HEK293 (cell line): ENCODE data around the gene PRPF38A.

Experiments used
- CTCF ChIA-PET: fragments of 350-600 bp; formaldehyde crosslinking; extraction: SDS; loops from one replicate; lab custom pipeline; 2021; ENCODE audit warnings: antibody characterized with exemption; lab: Yijun Ruan, JAX
- POLR2A ChIA-PET: fragments of 300-600 bp; formaldehyde crosslinking; extraction: SDS; loops from one replicate; lab custom pipeline; 2020; ENCODE audit warnings: antibody characterized with exemption, inconsistent platforms; lab: Yijun Ruan, JAX
- H3K27ac ChIP-seq: fragments of 200-500 bp; sonication (Bioruptor generic); 2 replicates; pipeline ENCODE4 v1.5.1; 2014; ENCODE audit warnings: low read depth, low read length, control low read depth, inconsistent platforms; ENCODE audit errors: extremely low read depth
- H3K36me3 ChIP-seq, 2 experiments: fragments of 200-500 bp in 1 of 2; sonication (Bioruptor generic) in 1 of 2; 1 replicate in 1 of 2; 2 replicates in 1 of 2; pipeline ENCODE4 v1.5.1; 2014 to 2017; ENCODE audit warnings: inconsistent platforms in 2 of 2, low read length in 2 of 2; ENCODE audit not compliant: control insufficient read depth in 2 of 2, insufficient read depth in 1 of 2
- H3K4me1 ChIP-seq: fragments of 200-500 bp; sonication (Bioruptor generic); 2 replicates; pipeline ENCODE4 v1.5.1; 2014; ENCODE audit warnings: mild to moderate bottlenecking, low read length, inconsistent platforms; ENCODE audit not compliant: control insufficient read depth, insufficient read depth
- H3K4me3 ChIP-seq: 2 replicates; pipeline ENCODE4 v1.5.1; 2011; ENCODE audit warnings: low read depth, mild to moderate bottlenecking, control low read depth, low read length, moderate library complexity
- H3K9me3 ChIP-seq: fragments of 200-500 bp; sonication (Bioruptor generic); 2 replicates; pipeline ENCODE4 v1.5.1; 2014; ENCODE audit warnings: low read depth, low read length, inconsistent platforms; ENCODE audit not compliant: control insufficient read depth, insufficient read depth
- BCL11B ChIP-seq: fragments of 450-650 bp; formaldehyde crosslinking; IDR thresholded peaks from 2 replicates; pipeline ENCODE4 v1.5.1; 2016; ENCODE audit warnings: low read depth, missing biosample characterization, missing genetic modification characterization
- EGR2 ChIP-seq: fragments of 450-650 bp; formaldehyde crosslinking; IDR thresholded peaks from 2 replicates; pipeline ENCODE4 v1.5.1; 2016; ENCODE audit warnings: low read depth, missing biosample characterization, missing genetic modification characterization
- GLIS1 ChIP-seq: fragments of 450-650 bp; formaldehyde crosslinking; IDR thresholded peaks from 2 replicates; pipeline ENCODE4 v1.5.1; 2016; ENCODE audit warnings: missing biosample characterization, missing genetic modification characterization
- TCF7L2 ChIP-seq: IDR thresholded peaks from 2 replicates; pipeline ENCODE4 v1.6.1; 2011; ENCODE audit warnings: low read depth, mild to moderate bottlenecking, inconsistent platforms, low read length, moderate library complexity, borderline replicate concordance
- ZFP69B ChIP-seq: fragments of 450-650 bp; formaldehyde crosslinking; IDR thresholded peaks from 2 replicates; pipeline ENCODE4 v1.5.1; 2016; ENCODE audit warnings: missing biosample characterization, missing genetic modification characterization
- ZNF169 ChIP-seq: fragments of 450-650 bp; formaldehyde crosslinking; IDR thresholded peaks from 2 replicates; pipeline ENCODE4 v1.5.1; 2016; ENCODE audit warnings: missing biosample characterization, missing genetic modification characterization
- ZNF266 ChIP-seq: fragments of 450-650 bp; formaldehyde crosslinking; IDR thresholded peaks from 2 replicates; pipeline ENCODE4 v1.5.1; 2016; ENCODE audit warnings: missing biosample characterization, missing genetic modification characterization, low read depth
- ZNF292 ChIP-seq: fragments of 450-650 bp; formaldehyde crosslinking; IDR thresholded peaks from 2 replicates; pipeline ENCODE4 v1.5.1; 2016; ENCODE audit warnings: low read depth, missing biosample characterization, missing genetic modification characterization, borderline replicate concordance
- ZNF416 ChIP-seq: fragments of 450-650 bp; formaldehyde crosslinking; IDR thresholded peaks from 2 replicates; pipeline ENCODE4 v1.5.1; 2016; ENCODE audit warnings: missing biosample characterization, missing genetic modification characterization
- ZNF426 ChIP-seq: fragments of 450-650 bp; formaldehyde crosslinking; IDR thresholded peaks from 2 replicates; pipeline ENCODE4 v1.5.1; 2017; ENCODE audit warnings: missing biosample characterization, missing genetic modification characterization, mild to moderate bottlenecking, inconsistent platforms, moderate library complexity
- ZNF473 ChIP-seq: fragments of 450-650 bp; formaldehyde crosslinking; IDR thresholded peaks from 2 replicates; pipeline ENCODE4 v1.5.1; 2017; ENCODE audit warnings: missing biosample characterization, missing genetic modification characterization
- ZNF48 ChIP-seq: fragments of 450-650 bp; formaldehyde crosslinking; IDR thresholded peaks from 2 replicates; pipeline ENCODE4 v1.5.1; 2016; ENCODE audit warnings: missing biosample characterization, missing genetic modification characterization
- ZNF654 ChIP-seq: fragments of 450-650 bp; formaldehyde crosslinking; IDR thresholded peaks from 2 replicates; pipeline ENCODE4 v1.5.1; 2016; ENCODE audit warnings: low read depth, missing biosample characterization, missing genetic modification characterization
- ZNF776 ChIP-seq: fragments of 450-650 bp; formaldehyde crosslinking; IDR thresholded peaks from 2 replicates; pipeline ENCODE4 v1.5.0; 2017; ENCODE audit warnings: missing biosample characterization, missing genetic modification characterization, borderline replicate concordance
- ZXDB ChIP-seq: fragments of 450-650 bp; formaldehyde crosslinking; IDR thresholded peaks from 2 replicates; pipeline ENCODE4 v1.5.1; 2016; ENCODE audit warnings: missing biosample characterization, missing genetic modification characterization
- TF ChIP-seq, protein P1 (sequence below): fragments of 450-650 bp; formaldehyde crosslinking; IDR thresholded peaks from 2 replicates; pipeline ENCODE4; 2016; ENCODE audit warnings: missing biosample characterization, missing genetic modification characterization
- TF ChIP-seq, protein P2 (sequence below): IDR thresholded peaks from 2 replicates; pipeline ENCODE4 v1.6.1; 2011; ENCODE audit warnings: mild to moderate bottlenecking, low read depth, low read length, borderline replicate concordance
- TF ChIP-seq, protein P3 (sequence below): fragments of 450-650 bp; formaldehyde crosslinking; IDR thresholded peaks from 2 replicates; pipeline ENCODE4 v1.5.1; 2016; ENCODE audit warnings: missing biosample characterization, missing genetic modification characterization
- TF ChIP-seq, protein P4 (sequence below): fragments of 450-650 bp; formaldehyde crosslinking; IDR thresholded peaks from 2 replicates; pipeline ENCODE4 v1.5.1; 2016; ENCODE audit warnings: missing biosample characterization, missing genetic modification characterization
- TF ChIP-seq, protein P5 (sequence below): fragments of 450-650 bp; formaldehyde crosslinking; IDR thresholded peaks from 2 replicates; pipeline ENCODE4 v1.5.1; 2016; ENCODE audit warnings: missing biosample characterization, missing genetic modification characterization
- TF ChIP-seq, protein P6 (sequence below): fragments of 450-650 bp; formaldehyde crosslinking; IDR thresholded peaks from 2 replicates; pipeline ENCODE4 v1.5.1; 2016; ENCODE audit warnings: missing biosample characterization, missing genetic modification characterization

PRPF38A gene

DNA sequence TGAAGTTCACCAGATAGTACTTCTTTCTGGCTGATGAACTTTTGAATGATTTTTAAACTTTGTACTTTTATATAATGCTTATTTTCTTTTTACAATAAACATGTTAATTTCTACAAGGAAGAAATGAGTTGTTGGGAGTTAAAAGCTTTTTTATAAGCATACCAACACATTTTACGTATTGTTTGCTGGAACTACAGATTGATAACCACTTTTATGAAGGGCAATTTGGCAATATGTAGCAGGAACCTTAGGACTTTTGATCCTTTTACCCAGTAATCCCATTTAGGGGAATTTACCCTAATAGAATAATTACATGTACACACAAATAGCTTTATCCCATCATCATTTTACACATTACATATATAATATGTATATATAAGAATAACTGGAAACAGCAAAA lies 16.3 kb downstream of the PRPF38A start:
- H3K36me3 ChIP-seq, result peaks cover 35 to 90% of the 10 kb centered on the region in 2 experiments
- ChIA-PET CTCF (no interaction called here), POLR2A (no interaction called here)

DNA sequence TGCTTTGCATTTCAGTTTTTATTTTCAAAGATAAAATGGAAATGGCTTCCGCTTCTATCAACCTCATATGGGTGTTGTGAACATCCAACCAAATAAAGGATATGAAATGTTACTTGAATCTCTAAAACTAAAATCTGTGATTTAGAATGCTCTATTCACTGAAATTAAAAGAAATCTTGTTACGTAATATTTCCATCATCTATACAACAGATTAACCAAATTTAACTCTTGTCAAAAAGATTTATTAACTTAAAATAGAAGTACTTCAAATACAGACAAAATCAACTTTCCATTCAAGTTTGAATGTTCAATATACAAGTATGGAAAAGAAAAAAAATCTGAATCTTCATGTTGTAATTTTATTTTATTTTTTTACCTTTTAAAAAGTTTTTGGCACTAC lies 18.7 kb downstream of the PRPF38A start:
- ChIA-PET POLR2A (no interaction called here), CTCF (no interaction called here)
- TF ChIP-seq ZNF266 (tag by site-specific recombination) (no peak), ZNF776 (tag by site-specific recombination) (no peak), GLIS1 (tag by site-specific recombination) (no peak)
- TF ChIP-seq, protein P1, sequence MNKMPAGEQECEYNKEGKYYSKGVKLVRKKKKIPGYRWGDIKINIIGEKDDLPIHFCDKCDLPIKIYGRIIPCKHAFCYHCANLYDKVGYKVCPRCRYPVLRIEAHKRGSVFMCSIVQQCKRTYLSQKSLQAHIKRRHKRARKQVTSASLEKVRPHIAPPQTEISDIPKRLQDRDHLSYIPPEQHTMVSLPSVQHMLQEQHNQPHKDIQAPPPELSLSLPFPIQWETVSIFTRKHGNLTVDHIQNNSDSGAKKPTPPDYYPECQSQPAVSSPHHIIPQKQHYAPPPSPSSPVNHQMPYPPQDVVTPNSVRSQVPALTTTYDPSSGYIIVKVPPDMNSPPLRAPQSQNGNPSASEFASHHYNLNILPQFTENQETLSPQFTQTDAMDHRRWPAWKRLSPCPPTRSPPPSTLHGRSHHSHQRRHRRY (tag by site-specific recombination), result no peak
- TF ChIP-seq, protein P2, sequence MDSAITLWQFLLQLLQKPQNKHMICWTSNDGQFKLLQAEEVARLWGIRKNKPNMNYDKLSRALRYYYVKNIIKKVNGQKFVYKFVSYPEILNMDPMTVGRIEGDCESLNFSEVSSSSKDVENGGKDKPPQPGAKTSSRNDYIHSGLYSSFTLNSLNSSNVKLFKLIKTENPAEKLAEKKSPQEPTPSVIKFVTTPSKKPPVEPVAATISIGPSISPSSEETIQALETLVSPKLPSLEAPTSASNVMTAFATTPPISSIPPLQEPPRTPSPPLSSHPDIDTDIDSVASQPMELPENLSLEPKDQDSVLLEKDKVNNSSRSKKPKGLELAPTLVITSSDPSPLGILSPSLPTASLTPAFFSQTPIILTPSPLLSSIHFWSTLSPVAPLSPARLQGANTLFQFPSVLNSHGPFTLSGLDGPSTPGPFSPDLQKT, result no peak
- H3K27ac ChIP-seq, result no peak overlapping the region
- H3K36me3 ChIP-seq, result peaks cover 26 to 82% of the 10 kb centered on the region in 2 experiments
- H3K4me1 ChIP-seq, result no peaks in the 10 kb centered on the region
- H3K4me3 ChIP-seq, result no peak overlapping the region
- no peaks in the 10 kb centered on the region for H3K9me3 ChIP-seq

More for the DNA sequence above, 16.3 kb downstream of the PRPF38A start:
- no peak overlapping the region for H3K4me3 ChIP-seq
- H3K4me1 ChIP-seq, result no peaks in the 10 kb centered on the region
- TF ChIP-seq, protein P1 (tag by site-specific recombination), result no peak
- no peak overlapping the region for H3K27ac ChIP-seq
- no peaks in the 10 kb centered on the region for H3K9me3 ChIP-seq

DNA sequence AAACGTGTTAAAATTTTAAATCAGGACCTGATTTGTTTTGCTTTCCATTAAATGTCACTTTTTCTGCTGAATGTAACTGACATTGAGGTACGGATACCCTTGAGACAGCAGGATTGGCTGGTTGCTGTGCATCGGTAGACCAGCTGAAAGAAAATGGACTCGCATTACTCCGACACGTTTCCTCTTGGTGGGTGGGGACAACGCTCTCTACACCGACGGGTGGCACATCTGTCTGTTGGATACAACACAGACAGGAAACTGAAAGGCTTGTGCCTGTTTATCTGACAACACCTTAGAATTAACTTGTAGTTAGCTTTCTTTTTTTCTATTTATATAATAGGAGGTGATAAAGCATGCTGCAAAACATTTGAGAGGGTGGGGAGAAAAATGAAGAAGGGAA lies 19.4 kb downstream of the PRPF38A start:
- Histone ChIP-seq H3K4me1 (no peaks in the 10 kb centered on the region), H3K27ac (no peak overlapping the region), H3K9me3 (no peaks in the 10 kb centered on the region), H3K4me3 (no peak overlapping the region), H3K36me3 (peaks cover 22 to 74% of the 10 kb centered on the region in 2 experiments)
- POLR2A ChIA-PET, result no interaction called here
- CTCF ChIA-PET, result interaction anchor here (0.7 kb wide), 2 partner anchors 209 to 395 kb away, joined by 3 read pairs; partner anchors contain the start of gene SHISAL2A
- TF ChIP-seq TCF7L2, result no peak
- no peak for TF ChIP-seq ZNF426
- TF ChIP-seq, protein P3, sequence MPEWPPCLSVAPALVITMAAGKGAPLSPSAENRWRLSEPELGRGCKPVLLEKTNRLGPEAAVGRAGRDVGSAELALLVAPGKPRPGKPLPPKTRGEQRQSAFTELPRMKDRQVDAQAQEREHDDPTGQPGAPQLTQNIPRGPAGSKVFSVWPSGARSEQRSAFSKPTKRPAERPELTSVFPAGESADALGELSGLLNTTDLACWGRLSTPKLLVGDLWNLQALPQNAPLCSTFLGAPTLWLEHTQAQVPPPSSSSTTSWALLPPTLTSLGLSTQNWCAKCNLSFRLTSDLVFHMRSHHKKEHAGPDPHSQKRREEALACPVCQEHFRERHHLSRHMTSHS (tag by site-specific recombination), result no peak
- TF ChIP-seq EGR2 (tag by site-specific recombination), result no peak
- TF ChIP-seq, protein P4, sequence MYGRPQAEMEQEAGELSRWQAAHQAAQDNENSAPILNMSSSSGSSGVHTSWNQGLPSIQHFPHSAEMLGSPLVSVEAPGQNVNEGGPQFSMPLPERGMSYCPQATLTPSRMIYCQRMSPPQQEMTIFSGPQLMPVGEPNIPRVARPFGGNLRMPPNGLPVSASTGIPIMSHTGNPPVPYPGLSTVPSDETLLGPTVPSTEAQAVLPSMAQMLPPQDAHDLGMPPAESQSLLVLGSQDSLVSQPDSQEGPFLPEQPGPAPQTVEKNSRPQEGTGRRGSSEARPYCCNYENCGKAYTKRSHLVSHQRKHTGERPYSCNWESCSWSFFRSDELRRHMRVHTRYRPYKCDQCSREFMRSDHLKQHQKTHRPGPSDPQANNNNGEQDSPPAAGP, result no peak
- TF ChIP-seq, protein P1 (tag by site-specific recombination), result no peak
- TF ChIP-seq ZNF473, result no peak
- no peak for TF ChIP-seq ZNF169 (tag by site-specific recombination)
- TF ChIP-seq ZXDB (tag by site-specific recombination), result no peak
- TF ChIP-seq ZFP69B (tag by site-specific recombination), result no peak
- TF ChIP-seq ZNF48, result no peak
- TF ChIP-seq BCL11B (tag by site-specific recombination), result no peak
- no peak for TF ChIP-seq ZNF416 (tag by site-specific recombination)
- TF ChIP-seq, protein P5, sequence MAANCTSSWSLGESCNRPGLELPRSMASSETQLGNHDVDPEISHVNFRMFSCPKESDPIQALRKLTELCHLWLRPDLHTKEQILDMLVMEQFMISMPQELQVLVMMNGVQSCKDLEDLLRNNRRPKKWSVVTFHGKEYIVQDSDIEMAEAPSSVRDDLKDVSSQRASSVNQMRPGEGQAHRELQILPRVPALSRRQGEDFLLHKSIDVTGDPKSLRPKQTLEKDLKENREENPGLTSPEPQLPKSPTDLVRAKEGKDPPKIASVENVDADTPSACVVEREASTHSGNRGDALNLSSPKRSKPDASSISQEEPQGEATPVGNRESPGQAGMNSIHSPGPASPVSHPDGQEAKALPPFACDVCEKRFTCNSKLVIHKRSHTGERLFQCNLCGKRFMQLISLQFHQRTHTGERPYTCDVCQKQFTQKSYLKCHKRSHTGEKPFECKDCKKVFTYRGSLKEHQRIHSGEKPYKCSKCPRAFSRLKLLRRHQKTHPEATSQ (tag by site-specific recombination), result no peak
- TF ChIP-seq ZNF654 (tag by site-specific recombination), result no peak
- TF ChIP-seq, protein P6, sequence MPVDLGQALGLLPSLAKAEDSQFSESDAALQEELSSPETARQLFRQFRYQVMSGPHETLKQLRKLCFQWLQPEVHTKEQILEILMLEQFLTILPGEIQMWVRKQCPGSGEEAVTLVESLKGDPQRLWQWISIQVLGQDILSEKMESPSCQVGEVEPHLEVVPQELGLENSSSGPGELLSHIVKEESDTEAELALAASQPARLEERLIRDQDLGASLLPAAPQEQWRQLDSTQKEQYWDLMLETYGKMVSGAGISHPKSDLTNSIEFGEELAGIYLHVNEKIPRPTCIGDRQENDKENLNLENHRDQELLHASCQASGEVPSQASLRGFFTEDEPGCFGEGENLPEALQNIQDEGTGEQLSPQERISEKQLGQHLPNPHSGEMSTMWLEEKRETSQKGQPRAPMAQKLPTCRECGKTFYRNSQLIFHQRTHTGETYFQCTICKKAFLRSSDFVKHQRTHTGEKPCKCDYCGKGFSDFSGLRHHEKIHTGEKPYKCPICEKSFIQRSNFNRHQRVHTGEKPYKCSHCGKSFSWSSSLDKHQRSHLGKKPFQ, result no peak
- no peak for TF ChIP-seq ZNF292 (tag by site-specific recombination)
